Subcutaneous adipose tissue (tissue), 4 donors: ENCODE results near the gene REEP5. TPM values are rescaled to one million over a fixed set of nuclear protein-coding genes. Genes with fewer than 3 reads are reported as not detected.

Experiments
- CTCF ChIP-seq: fragments of 450-650 bp; IDR thresholded peaks from one replicate; pipeline ENCODE4 v1.5.1; 2016; ENCODE audit warnings: low read depth, mild to moderate bottlenecking, control low read depth, antibody characterized with exemption, moderate library complexity
- total RNA-seq, 4 donors: library from RNA; depleted of rRNA; stranded (reverse); fragments of >200 nt; gene quantifications; one replicate each; pipeline ENCODE4 v1.1.0, GENCODE V29; 2016

Gene REEP5
- total RNA-seq, 4 donors from 2014 or later: 71.6 to 152 (median 110) TPM

- no peak for TF ChIP-seq CTCF
Measured at GRCh38 chr5:112849912-112850311, 72.1 kb downstream of the REEP5 start.

DNA sequence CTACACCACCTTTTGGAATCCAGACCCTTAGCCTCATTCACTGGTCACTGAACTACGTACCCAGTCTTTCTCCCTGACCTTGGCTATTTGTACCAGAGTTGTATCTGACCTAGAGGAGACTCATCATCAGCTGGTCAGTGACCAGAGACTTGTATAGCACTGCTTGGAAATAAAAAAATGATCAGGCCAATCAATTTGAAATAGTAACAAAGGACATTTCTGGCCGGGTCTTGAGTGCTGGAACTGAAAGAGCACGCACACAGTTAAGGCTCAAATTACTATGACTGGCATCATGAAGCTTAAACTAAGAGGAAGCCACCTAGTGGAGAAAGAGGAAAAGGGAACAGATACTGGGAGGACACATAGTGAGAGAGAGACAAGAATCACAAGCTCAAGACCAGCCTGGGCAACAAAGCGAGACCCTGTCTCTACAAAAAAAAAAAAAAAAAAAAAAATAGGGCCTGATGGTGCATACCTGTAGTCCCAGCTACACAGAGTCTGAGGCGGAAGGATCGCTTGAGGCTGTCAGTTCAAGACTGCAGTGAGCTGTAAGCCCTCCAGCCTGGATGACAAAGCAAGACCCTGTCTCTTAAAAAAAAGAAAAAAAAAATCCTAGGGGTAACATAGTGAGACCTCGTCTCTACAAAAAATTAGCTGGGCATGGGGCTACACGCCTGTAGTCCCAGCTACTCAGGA lies 73.8 kb downstream of the REEP5 start:
- no peak for TF ChIP-seq CTCF

- no peak for TF ChIP-seq CTCF
Measured at GRCh38 chr5:112847306-112847705, 74.7 kb downstream of the REEP5 start.

DNA sequence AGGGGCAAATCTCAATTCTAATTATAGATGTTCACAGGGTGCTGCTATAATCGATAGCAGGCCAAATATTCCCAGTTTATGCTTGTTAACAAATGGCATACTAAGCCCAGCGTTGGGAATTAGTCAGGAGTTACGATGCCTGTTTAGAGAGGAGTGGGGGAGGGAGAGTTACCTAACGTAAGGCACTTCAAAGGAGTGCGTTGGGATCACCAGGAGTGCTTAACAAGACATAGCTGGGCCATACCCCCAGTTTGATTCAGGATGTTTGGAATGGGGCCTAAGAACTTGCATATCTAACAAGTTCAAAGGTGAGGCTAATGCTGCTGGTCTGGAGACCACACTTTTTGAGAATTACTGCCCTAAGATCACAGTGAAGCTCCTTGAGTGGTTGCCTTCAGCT lies 75.5 kb downstream of the REEP5 start:
- no peak for TF ChIP-seq CTCF

DNA sequence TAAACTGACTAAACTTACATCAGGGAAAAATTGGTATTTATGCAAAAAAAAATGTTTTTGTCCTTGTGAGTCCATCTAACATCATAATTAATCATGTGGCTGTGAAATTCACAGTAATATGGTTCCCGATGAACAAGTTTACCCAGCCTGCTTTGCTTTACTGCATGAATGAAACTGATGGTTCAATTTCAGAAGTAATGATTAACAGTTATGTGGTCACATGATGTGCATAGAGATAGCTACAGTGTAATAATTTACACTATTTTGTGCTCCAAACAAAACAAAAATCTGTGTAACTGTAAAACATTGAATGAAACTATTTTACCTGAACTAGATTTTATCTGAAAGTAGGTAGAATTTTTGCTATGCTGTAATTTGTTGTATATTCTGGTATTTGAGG lies 77.5 kb downstream of the REEP5 start:
- no peak for TF ChIP-seq CTCF

DNA sequence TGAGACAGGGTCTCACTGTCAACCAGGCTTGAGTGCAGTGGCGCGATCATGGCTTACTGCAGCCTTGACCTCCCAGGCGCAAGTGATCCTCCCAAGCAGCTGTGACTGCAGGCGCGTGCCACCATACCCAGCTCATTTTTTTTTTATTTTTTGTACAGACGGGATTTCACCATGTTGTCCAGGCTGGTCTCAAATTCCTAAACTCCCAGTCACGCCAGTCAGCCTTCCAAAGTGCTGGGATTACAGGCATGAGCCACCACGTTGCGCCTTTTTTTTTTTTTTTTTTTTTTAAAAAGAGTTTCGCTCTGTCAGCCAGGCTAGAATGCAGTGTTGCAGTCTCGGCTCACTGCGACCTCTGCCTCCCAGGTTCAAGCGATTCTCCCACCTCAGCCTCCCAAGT lies 88.1 kb downstream of the REEP5 start:
- TF ChIP-seq CTCF: no peak

DNA sequence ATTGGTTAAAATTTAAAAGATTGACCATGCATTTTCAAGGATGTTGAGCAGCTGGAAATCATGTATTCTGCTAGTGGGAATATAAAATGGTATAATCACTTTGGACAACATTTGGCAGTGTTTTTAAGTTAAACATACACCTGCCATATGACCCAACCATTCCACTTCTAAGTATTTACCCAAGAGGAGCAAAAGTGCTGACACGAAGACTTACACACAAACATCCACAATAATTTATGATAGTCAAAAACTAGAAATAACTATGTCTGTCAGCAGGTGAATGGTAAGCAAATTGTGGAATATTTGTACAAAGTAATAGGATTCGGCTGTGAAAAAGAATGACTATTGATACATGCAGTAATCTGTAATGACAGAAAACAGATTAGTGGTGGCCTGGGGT lies 91.6 kb downstream of the REEP5 start:
- TF ChIP-seq CTCF: no peak

Other genes starting within 250 kb of the REEP5 start
- 10 to 100 TPM; 57.3 to 68.2 (median 65.5) TPM for gene APC, start 184.3 kb downstream of the REEP5 start, total RNA-seq
- 100 to 1,000 TPM in 1 of 4 donors, 10 to 100 TPM in 3; 31.9 to 153 (median 55.0) TPM for gene SRP19, start 60.9 kb downstream of the REEP5 start, total RNA-seq
- gene DCP2, start 54.6 kb upstream of the REEP5 start, total RNA-seq: 10 to 100 TPM; 36.2 to 55.9 (median 36.7) TPM